LoVo (cell line): ENCODE measurements around the gene CRYBG2.
A peak's percentile ranks its signal among the peaks of the same experiment; 100 is the strongest.
"Not testable (repeated sequence)": the region's sequence is repeated elsewhere in the genome, so short reads cannot be mapped to it uniquely, and the experiment has no call there.

Experiments used
- DNase-seq: peaks from one replicate; pipeline ENCODE4 v3.0.0-alpha.2; 2016; ENCODE audit warnings: low spot score

CRYBG2 gene

GRCh38 chr1:26353976-26354820 lies at the start of gene CRYBG2:
CRYBG2 (minus strand) TSS chr1:26354130; CDS start chr1:26346657, 7,473 bp downstream.
- DNase-seq = peak; percentile 86

- DNase-seq = no peak
Observed at GRCh38 chr1:26403656-26404055, 49.7 kb upstream of the CRYBG2 start.

- DNase-seq = no peak
Observed at GRCh38 chr1:26401891-26402290, 48.0 kb upstream of the CRYBG2 start.

- no peak for DNase-seq
Observed at GRCh38 chr1:26399034-26399433, 45.1 kb upstream of the CRYBG2 start.

GRCh38 chr1:26395754-26396153 lies 41.8 kb upstream of the CRYBG2 start:
- DNase-seq = no peak

- no peak for DNase-seq
Observed at GRCh38 chr1:26391450-26391849, 37.5 kb upstream of the CRYBG2 start.

- no peak for DNase-seq
Observed at GRCh38 chr1:26389604-26390247, 35.8 kb upstream of the CRYBG2 start.

- DNase-seq = no peak
Observed at GRCh38 chr1:26388791-26389445, 35.0 kb upstream of the CRYBG2 start.

- DNase-seq = peak; percentile 38
Observed at GRCh38 chr1:26387447-26387846, 33.5 kb upstream of the CRYBG2 start.

GRCh38 chr1:26385063-26385462 lies 31.1 kb upstream of the CRYBG2 start:
- not testable (repeated sequence) for DNase-seq

GRCh38 chr1:26384076-26384475 lies 30.1 kb upstream of the CRYBG2 start:
- DNase-seq = no peak

GRCh38 chr1:26378879-26379251 lies 24.9 kb upstream of the CRYBG2 start:
- DNase-seq = no peak

- DNase-seq = peak; percentile 64
Observed at GRCh38 chr1:26378088-26378878, 24.4 kb upstream of the CRYBG2 start.

GRCh38 chr1:26376050-26376449 lies 22.1 kb upstream of the CRYBG2 start:
- no peak for DNase-seq

GRCh38 chr1:26375081-26375480 lies 21.2 kb upstream of the CRYBG2 start:
- DNase-seq = no peak

GRCh38 chr1:26374361-26374760 lies 20.4 kb upstream of the CRYBG2 start:
- not testable (repeated sequence) for DNase-seq

GRCh38 chr1:26373789-26374188 lies 19.9 kb upstream of the CRYBG2 start:
- no peak for DNase-seq

GRCh38 chr1:26373281-26373680 lies 19.4 kb upstream of the CRYBG2 start:
- no peak for DNase-seq

GRCh38 chr1:26372611-26373010 lies 18.7 kb upstream of the CRYBG2 start, which contains the start of gene ZNF683:
ZNF683 (minus strand) TSS chr1:26372750; CDS start chr1:26368571, 4,179 bp downstream.
- not testable (repeated sequence) for DNase-seq

- no peak for DNase-seq
Observed at GRCh38 chr1:26372039-26372438, 18.1 kb upstream of the CRYBG2 start.

- no peak for DNase-seq
Observed at GRCh38 chr1:26370591-26371382, 16.9 kb upstream of the CRYBG2 start.
